22Rv1 (cell line): ENCODE measurements around the gene PRPF31.

Source experiments
- H3K27ac ChIP-seq: fragments of 450-650 bp; 2 replicates; pipeline ENCODE4 v1.5.1; 2017
- CTCF ChIP-seq: fragments of 450-650 bp; IDR thresholded peaks from 2 replicates; pipeline ENCODE4 v1.5.1; 2017; ENCODE audit warnings: mild to moderate bottlenecking
- ZFX ChIP-seq: fragments of 450-650 bp; IDR thresholded peaks from 2 replicates; pipeline ENCODE4 v1.6.1; 2017; ENCODE audit warnings: antibody characterized with exemption, borderline replicate concordance

The PRPF31 gene

DNA sequence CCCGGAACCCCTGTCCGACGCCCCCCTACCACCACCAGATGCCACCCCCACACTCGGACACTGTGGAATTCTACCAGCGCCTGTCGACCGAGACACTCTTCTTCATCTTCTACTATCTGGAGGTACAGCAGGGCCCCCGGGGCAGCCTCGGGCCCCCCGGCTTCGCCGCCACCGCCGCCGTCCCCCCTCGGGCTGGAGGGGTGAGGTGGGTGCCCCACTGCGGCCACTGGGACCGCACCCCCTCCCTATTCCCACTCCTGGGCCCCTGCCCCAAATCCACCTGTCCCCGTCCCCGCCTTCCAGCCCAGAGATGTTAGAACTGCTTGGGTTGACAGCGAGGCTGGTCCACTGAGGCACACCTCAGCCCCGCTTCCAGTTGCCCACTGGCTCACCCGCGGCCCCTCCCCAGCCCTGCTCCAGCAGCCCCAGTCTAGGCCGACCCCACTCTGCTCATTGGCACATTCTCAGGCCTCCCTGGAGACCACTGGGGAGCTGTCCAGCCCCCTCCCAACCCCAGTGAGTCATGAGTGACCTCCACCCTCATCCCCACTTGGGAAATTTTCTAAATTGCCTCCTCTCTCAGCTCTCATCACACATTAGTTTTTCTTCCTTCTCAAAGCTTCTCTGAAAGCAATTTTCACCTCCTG is 37.4 kb downstream of the PRPF31 start:
- peak overlapping the region; percentile 31; the same call in 1 of the 2 replicates for H3K27ac ChIP-seq
- TF ChIP-seq ZFX, result no peak
- TF ChIP-seq CTCF, result no peak

DNA sequence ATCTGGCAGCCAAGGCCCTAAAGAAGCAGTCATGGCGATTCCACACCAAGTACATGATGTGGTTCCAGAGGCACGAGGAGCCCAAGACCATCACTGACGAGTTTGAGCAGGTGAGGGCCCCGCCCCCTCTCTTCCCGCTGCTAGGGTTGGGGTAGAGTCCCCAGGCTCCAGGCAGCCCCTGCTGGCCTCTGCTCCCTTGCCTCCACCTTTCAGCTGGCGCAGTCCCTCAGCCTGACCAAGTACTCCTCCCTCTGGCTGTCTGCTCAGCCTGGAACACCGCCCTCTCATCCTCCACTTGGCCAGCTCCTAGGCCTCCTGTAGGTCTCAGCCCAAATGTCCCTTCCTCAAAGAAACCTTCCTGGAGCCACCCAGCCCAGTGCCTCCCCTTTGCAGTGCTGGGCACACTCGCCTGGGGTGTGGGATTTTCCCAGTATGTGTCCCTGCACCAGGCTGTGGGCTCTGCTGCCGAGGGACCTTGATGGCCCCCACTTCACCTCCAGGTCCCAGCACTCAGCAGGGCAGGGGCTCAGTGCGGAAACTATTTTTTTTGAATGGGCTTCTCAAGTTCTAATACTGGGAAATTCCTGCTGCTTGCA is 38.3 kb downstream of the PRPF31 start:
- peak overlapping the region; percentile 31; the same call in 1 of the 2 replicates for H3K27ac ChIP-seq
- TF ChIP-seq ZFX, result no peak
- no peak for TF ChIP-seq CTCF

GRCh38 chr19:54154603-54155345 is 39.2 kb downstream of the PRPF31 start:
- H3K27ac ChIP-seq, result peak overlapping the region; percentile 31; the same call in 1 of the 2 replicates
- TF ChIP-seq ZFX (no peak), CTCF (no peak)

DNA sequence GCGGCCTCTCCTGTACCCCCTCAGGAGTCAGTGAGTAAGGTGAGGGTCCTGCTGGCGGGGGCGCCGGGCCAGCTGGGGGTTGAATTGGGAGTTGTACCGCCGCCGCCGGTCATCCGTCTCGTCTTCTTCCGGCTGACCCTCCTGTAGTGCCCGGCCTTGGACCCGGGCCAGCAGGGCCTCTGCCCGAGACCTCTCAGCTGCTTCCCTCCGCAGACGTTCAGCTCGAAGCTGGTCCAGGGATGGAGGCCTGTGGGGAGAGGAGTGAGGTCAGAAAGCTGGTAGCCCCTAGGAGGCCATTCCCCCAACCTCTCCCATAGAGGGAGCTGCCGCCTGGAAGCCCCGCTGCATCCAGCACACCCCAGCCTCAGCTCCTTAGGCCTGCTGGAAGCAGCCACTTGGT is 40.1 kb downstream of the PRPF31 start:
- TF ChIP-seq CTCF (no peak), ZFX (no peak)
- no peak overlapping the region for H3K27ac ChIP-seq

GRCh38 chr19:54156490-54156889 is 40.9 kb downstream of the PRPF31 start:
- peak overlapping the region; percentile 33 for H3K27ac ChIP-seq
- TF ChIP-seq ZFX (no peak), CTCF (no peak)

DNA sequence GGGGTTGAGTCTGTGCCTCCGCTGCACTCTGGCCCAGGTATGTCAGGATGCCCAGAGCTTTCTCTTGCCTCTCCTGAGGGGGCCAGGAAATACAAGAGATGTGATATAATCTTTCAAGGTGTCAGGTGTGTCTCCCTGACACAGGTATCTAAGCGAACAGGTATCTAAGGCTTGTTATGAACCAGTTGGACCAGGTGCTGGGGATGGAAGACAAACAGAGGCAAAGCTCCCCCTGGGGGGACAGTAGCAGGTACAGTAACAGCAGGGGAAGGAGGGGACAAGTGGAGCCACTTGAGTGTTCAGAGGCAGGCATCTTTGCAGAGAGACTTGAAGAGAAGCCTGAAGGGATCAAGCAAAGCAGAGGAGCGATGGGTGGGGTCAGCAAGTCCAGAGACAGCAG is 41.4 kb downstream of the PRPF31 start:
- H3K27ac ChIP-seq, result peak overlapping the region; percentile 33
- TF ChIP-seq ZFX (no peak), CTCF (no peak)
